Hippocampal formation (tissue), 2 donors: ENCODE measurements around the gene CETN3.

ENCODE experiments used
- DNase-seq, 2 donors: peaks; one replicate each; lab custom pipeline; 2025; lab: John Stamatoyannopoulos, UW

The CETN3 gene

GRCh38 chr5:90409318-90410177, at the start of gene CETN3:
Gene CETN3 (minus strand): TSS chr5:90409756. CDS start chr5:90409661, 95 bp downstream.
- DNase-seq = peak; percentile 94 to 98

GRCh38 chr5:90446961-90447360, 37.4 kb upstream of the CETN3 start:
- DNase-seq = no peak

GRCh38 chr5:90440644-90441043, 31.1 kb upstream of the CETN3 start:
- DNase-seq = no peak

- no peak for DNase-seq
Observed at GRCh38 chr5:90438100-90438499, 28.5 kb upstream of the CETN3 start.

GRCh38 chr5:90437663-90438062, 28.1 kb upstream of the CETN3 start:
- no peak for DNase-seq

GRCh38 chr5:90434116-90434714, 24.7 kb upstream of the CETN3 start:
- DNase-seq = peak; percentile 12 to 42

GRCh38 chr5:90424245-90424644, 14.7 kb upstream of the CETN3 start:
- no peak for DNase-seq

GRCh38 chr5:90421136-90421535, 11.6 kb upstream of the CETN3 start:
- no peak for DNase-seq

- DNase-seq = no peak
Observed at GRCh38 chr5:90418214-90418613, 8.7 kb upstream of the CETN3 start.

GRCh38 chr5:90410178-90410762, 714 bp upstream of the CETN3 start:
- no peak for DNase-seq

- no peak for DNase-seq
Observed at GRCh38 chr5:90408571-90409317, 812 bp downstream of the CETN3 start.

- no peak for DNase-seq
Observed at GRCh38 chr5:90406466-90406865, 3.1 kb downstream of the CETN3 start.

- DNase-seq = no peak
Observed at GRCh38 chr5:90402521-90403255, 6.9 kb downstream of the CETN3 start.

GRCh38 chr5:90399251-90399650, 10.3 kb downstream of the CETN3 start:
- no peak for DNase-seq

GRCh38 chr5:90398726-90399125, 10.8 kb downstream of the CETN3 start:
- peak; percentile 34 to 78 for DNase-seq

GRCh38 chr5:90395005-90395404, 14.6 kb downstream of the CETN3 start:
- no peak for DNase-seq

GRCh38 chr5:90390928-90391327, 18.6 kb downstream of the CETN3 start:
- DNase-seq = no peak

- no peak for DNase-seq
Observed at GRCh38 chr5:90390326-90390725, 19.2 kb downstream of the CETN3 start.

- DNase-seq = no peak
Observed at GRCh38 chr5:90387508-90387907, 22.0 kb downstream of the CETN3 start.

- DNase-seq = no peak
Observed at GRCh38 chr5:90386099-90386710, 23.4 kb downstream of the CETN3 start.

- DNase-seq = no peak
Observed at GRCh38 chr5:90384389-90384788, 25.2 kb downstream of the CETN3 start.
